SK-MEL-5 (cell line): ENCODE results near the gene KCNMB2. TPM values are rescaled to one million over a fixed set of nuclear protein-coding genes. Genes with fewer than 3 reads are reported as not detected.
A peak's percentile ranks its signal among the peaks of the same experiment; 100 is the strongest.

ENCODE experiments used
- DNase-seq: peaks from one replicate; pipeline ENCODE4 v3.0.0-alpha.2; 2016; ENCODE audit warnings: low read depth, low spot score
- in situ Hi-C: cut with HindIII; loops from 2 replicates; pipeline ENCODE4 v1.10.0; 2016; ENCODE audit warnings: low sequenced_read_pairs, high pct_unique_total_duplicates, low pct_unique_long_range_greater_than_20kb
- total RNA-seq: library from RNA; depleted of rRNA; stranded (reverse); fragments of >200 nt; shearing (Covaris generic); gene quantifications from 2 replicates; pipeline ENCODE4 v1.2.3, GENCODE V29; 2014

KCNMB2 gene
- total RNA-seq, 1 experiment from 2014 or later = not detected

DNA sequence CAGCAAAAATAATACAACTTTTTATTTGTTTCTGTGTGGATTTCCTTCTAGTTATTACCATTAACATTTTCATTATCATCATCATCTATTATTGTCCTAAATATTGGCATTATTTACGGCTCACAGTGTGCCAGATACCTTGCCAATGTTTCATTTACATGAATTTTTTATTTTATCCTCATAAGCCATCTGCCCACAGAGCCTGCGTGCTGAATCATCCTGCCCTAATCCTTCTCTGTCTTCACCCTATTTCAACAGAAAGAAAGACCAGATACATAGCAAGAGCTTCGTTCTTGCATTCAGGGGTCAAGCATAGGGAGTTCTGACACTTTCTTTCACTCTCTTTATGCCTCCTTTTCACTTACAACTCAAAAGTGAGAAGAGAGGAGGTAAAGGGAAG lies 82.0 kb downstream of the KCNMB2 start:
- in situ Hi-C loops = no loop called here
- no peak for DNase-seq

DNA sequence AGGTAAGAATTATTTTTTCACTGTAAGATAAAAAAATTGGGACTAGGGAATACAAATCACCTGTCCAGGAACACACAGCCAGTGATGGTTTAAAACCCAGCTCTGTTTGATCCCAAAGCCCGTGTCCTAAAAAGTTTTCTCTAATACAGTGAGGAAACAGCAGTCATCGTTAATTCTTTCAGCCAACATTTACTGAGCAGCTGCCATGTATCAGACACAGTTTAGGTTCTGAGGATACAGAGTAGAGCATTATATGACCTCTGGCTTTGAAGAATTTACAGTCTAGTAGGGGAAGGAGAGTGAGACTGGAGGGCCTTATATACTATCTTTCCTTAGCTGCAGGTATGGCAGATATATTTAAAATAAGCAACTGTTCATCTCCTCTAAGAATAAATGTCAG lies 82.7 kb downstream of the KCNMB2 start:
- in situ Hi-C loops = no loop called here
- DNase-seq = no peak

GRCh38 chr3:178623666-178624255 lies 87.5 kb downstream of the KCNMB2 start:
- DNase-seq = no peak
- in situ Hi-C loops = no loop called here

DNA sequence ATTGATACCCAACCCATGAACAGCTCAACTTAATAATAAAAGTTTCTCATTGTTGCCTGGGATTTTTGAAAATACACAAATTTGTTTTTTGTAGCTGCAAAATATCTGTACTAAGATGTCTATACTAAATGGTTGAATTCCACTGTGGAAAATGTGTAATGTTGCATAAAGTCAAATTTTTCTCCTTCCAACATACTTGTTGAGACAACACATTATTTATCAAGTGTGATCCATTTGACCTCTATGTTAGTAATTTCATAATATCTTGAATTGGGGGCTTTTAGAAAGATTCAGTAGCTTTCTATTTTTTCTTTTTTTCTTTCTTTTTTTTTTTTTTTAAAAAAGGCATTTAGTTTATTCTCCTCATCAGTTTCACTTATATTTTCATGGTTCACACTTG lies 88.0 kb downstream of the KCNMB2 start:
- no peak for DNase-seq
- in situ Hi-C loops = no loop called here

GRCh38 chr3:178625053-178625600 lies 88.9 kb downstream of the KCNMB2 start:
- DNase-seq = no peak
- in situ Hi-C loops = no loop called here

DNA sequence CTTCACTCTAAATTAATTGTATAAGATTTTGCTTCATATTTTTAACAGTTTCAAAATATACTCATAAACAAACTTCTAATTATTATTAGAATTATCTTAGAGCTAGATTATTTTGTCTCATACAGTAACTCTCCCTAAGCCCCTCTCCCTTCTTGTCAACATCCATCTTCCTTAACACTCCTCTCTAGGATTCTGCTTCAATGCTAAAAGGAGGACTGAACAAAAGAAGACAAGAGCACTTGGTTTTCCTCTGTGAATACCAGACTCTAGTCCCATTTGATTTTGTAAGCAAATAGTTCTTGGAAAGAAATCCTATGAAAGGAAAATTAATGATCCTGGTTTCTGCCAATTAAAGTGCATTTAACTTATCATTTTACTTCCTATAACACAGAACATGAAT lies 91.8 kb downstream of the KCNMB2 start:
- in situ Hi-C loops = no loop called here
- DNase-seq = no peak

- in situ Hi-C loops = no loop called here
- DNase-seq = no peak
Measured at GRCh38 chr3:178629430-178630178, 93.4 kb downstream of the KCNMB2 start.

DNA sequence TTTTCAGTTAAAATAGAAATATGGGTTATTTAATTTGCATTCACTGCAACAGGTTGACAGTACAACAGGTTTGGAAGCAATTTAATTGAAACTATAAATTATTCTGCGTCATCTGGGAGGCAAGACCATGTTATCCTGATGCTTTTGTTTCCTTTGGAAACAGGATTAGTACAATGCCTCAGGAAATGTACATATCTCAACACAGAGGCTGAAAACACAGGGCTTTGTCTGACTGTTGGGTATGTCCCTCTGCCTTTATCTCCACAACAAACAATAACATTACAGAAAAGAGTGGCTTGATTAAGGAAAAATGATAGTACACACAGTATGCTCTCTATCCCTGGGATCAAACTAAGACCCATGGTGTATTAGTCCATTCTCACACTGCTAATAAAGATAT lies 95.7 kb downstream of the KCNMB2 start:
- in situ Hi-C loops = no loop called here
- no peak for DNase-seq

- no peak for DNase-seq
- in situ Hi-C loops = no loop called here
Measured at GRCh38 chr3:178634975-178635374, 98.7 kb downstream of the KCNMB2 start.

DNA sequence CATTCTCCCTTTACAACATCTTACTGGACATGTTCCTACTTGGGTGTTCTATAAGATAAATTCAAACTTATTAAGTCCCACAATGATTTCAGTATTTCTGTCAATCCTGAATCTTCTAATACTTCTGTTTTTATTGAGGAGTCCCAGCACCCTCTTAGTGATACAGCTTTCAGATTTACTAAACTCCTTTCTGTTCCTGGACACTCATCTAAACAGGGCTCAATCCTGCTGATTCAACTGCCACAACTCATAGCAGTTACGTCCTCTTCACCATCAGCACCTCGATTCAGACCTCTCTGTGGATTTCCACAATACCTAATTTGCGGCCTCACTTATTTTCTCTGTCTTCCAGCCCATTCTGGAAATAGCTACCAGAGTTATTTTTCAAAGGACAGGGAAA lies 101.6 kb downstream of the KCNMB2 start:
- no peak for DNase-seq
- in situ Hi-C loops = no loop called here

- DNase-seq = no peak
- in situ Hi-C loops = no loop called here
Measured at GRCh38 chr3:178645503-178645902, 109.3 kb downstream of the KCNMB2 start.

GRCh38 chr3:178646186-178646862 lies 110.1 kb downstream of the KCNMB2 start:
- no peak for DNase-seq

GRCh38 chr3:178655488-178655887 lies 119.3 kb downstream of the KCNMB2 start:
- in situ Hi-C loops = no loop called here
- DNase-seq = no peak

More at GRCh38 chr3:178646186-178646862, 110.1 kb downstream of the KCNMB2 start:
- in situ Hi-C loops = no loop called here

GRCh38 chr3:178658694-178659325 lies 122.6 kb downstream of the KCNMB2 start:
- in situ Hi-C loops = no loop called here
- DNase-seq = no peak

DNA sequence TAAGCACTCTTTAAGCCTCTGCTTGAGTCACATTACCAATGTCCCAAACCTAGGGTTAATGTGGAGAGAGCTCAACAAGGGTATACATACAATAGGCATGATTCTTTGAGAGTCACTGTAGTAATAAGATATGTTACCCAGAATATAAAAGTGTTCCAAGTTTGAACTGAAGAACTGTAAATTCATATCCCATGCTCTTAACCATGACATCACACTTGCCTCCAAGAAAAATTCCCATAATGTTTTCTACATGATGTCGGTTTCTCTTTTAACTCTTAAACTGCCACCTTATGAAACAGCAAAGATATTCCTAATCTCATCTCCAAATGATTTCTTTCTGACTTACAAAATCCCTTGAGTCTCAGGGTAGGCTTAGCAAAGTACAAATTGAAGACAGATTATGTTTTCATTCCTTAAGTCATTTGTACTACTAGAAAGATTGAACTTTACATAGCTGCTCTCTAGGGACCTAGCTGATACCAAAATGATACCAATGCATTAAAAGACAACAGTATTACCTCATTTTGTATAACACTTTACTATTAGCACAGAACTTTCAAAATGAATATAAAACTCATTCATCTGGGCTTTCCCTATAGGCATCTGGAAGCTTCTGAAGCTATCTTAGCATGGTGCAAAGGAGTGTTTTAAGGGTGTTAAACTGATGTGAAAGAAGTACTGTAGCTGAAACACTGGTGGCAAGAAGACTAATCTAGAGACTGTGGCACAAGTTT lies 127.1 kb downstream of the KCNMB2 start:
- in situ Hi-C loops = no loop called here

GRCh38 chr3:178665747-178666146 lies 129.5 kb downstream of the KCNMB2 start:
- in situ Hi-C loops = no loop called here
- DNase-seq = peak; percentile 11

More for the DNA sequence above, 127.1 kb downstream of the KCNMB2 start:
- no peak for DNase-seq

DNA sequence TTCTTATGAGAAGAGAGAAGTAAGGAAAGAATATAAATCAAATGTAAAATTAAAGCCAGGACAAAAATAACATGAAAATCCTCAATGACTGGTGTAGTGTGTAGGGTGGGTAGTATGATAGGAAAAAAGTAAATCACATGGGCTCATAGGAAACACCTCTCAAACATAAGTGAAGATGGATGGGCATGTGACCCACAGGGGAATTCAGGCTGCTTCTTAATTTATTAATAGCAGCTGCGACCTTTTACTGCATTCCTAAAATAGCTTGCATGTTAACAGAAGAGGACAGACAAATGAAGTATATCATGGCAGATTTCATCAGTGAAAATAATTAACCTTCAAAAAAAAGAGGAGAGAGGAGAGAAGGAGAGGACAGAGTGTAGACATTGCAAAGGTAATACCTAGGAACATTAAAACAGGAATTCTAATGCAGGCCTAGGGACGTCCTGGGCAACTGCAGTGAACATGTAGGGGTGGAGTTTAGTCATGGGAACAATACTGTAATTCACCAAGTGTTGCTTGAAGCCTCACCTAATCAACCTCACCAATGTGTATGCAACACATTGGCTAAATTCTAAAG lies 132.9 kb downstream of the KCNMB2 start:
- DNase-seq = peak; percentile 23
- in situ Hi-C loops = no loop called here
